AG09319 (cell line): ENCODE results near the gene HIF1A.

Experiments
- DNase-seq: peaks from one replicate; pipeline ENCODE4 v3.0.0-alpha.2; 2010; ENCODE audit warnings: low read depth; ENCODE audit errors: extremely low read depth
- TF ChIP-seq, protein P1 (sequence below): IDR thresholded peaks from 2 replicates; pipeline ENCODE4 v1.5.1; 2011; ENCODE audit warnings: low read depth, mild to moderate bottlenecking, inconsistent platforms, low read length, moderate library complexity

Gene HIF1A

DNA sequence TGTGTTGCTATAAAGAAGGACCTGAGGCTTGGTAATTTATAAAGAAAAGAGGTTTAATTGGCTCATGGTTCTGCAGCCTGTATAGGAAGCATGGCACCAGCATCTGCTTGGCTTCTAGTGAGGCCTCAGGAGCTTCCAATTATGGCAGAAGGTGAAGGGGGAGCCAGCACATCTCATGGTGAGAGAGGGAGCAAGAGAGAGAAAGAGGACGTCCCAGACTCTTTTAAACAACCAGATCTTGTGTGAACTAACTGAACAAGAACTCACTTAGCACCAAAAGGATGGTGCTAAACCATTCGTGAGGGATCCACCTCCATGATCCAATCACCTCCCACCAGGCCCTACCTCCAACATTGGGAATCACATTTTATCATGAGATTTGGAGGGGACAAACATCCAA is 60.8 kb downstream of the HIF1A start:
- TF ChIP-seq, protein P1, sequence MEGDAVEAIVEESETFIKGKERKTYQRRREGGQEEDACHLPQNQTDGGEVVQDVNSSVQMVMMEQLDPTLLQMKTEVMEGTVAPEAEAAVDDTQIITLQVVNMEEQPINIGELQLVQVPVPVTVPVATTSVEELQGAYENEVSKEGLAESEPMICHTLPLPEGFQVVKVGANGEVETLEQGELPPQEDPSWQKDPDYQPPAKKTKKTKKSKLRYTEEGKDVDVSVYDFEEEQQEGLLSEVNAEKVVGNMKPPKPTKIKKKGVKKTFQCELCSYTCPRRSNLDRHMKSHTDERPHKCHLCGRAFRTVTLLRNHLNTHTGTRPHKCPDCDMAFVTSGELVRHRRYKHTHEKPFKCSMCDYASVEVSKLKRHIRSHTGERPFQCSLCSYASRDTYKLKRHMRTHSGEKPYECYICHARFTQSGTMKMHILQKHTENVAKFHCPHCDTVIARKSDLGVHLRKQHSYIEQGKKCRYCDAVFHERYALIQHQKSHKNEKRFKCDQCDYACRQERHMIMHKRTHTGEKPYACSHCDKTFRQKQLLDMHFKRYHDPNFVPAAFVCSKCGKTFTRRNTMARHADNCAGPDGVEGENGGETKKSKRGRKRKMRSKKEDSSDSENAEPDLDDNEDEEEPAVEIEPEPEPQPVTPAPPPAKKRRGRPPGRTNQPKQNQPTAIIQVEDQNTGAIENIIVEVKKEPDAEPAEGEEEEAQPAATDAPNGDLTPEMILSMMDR: no peak
- no peak for DNase-seq

DNA sequence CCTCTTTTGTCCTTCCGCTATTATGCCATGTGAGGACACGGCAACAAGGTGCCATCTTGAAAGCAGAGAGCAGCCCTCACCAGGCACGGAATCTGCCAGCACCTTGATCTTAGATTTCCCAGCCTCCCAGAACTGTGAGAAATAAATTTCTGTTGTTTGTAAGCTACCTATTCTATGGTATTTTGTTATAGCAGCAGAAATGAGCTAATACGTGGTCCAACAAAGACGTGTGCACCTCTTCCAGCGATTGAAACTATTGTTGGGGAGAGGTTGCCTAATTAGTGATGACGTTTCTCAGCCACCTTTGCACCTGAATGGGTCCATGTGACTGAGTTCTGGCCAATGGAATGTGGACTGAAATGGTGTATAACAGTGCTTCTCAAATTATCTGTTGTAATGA is 64.6 kb downstream of the HIF1A start:
- DNase-seq: no peak
- TF ChIP-seq, protein P1: no peak

DNA sequence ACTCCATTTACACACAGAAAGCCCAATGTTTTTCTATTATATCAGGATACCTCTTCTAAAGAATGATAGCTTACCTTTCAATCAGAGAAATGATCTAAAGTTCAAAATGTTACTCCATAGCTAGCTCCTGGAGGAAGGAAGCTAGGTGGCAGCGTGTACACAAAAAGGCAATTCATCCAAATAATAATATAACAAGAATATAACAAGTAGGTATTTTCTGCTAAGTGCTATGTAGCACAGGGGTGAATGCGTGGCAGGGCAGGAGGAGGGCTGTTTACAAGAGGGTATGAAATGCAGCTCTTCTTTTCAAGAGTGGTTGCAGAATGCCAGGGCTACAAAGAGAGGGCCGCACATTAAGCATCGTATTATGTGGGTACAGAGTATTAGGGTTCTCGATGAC is 66.2 kb downstream of the HIF1A start:
- TF ChIP-seq, protein P1: no peak; the same call in 1 of the 2 replicates
- no peak for DNase-seq

DNA sequence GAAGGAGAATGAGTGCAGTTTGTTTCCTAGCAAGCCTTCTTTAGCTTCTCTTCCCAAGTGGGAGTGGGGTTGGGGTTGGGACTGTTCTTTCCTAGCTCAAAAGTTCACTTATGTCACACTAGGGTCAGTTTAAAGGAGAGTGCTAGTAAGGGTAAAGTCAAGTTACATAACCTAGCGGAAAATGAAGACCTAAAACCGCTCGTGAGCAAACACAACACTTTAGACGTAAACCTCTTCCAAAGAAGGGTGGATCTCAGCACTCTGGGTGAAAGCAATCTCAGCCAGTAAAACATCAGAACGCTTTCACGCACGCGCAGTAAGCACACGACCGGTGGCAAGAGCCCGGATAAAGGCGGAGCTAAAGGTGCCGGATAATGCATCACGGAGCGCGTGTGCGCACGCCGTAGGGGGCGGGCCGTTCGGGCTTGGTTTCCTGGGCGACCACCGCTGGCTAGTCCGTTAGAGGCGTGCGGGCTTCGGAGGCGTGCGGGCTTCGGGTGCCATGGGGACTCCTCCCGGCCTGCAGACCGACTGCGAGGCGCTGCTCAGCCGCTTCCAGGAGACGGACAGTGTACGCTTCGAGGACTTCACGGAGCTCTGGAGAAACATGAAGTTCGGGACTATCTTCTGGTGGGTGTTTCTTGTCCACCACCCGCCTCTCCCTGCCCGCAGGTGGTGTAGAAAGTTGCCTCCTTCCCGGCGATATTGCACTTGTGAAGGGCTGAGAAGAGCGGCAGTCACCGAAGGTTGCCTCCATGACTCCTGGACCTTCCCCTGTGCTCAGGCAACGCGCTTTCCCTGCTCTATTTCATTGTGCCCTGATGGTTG is 66.9 kb downstream of the HIF1A start, which contains the start of gene SNAPC1:
Gene SNAPC1 (plus strand): TSS at position 462 of the 828 bp plus-strand sequence. CDS start 41 bp downstream, at position 503.
- DNase-seq: peak; percentile 95
- TF ChIP-seq, protein P1: no peak

DNA sequence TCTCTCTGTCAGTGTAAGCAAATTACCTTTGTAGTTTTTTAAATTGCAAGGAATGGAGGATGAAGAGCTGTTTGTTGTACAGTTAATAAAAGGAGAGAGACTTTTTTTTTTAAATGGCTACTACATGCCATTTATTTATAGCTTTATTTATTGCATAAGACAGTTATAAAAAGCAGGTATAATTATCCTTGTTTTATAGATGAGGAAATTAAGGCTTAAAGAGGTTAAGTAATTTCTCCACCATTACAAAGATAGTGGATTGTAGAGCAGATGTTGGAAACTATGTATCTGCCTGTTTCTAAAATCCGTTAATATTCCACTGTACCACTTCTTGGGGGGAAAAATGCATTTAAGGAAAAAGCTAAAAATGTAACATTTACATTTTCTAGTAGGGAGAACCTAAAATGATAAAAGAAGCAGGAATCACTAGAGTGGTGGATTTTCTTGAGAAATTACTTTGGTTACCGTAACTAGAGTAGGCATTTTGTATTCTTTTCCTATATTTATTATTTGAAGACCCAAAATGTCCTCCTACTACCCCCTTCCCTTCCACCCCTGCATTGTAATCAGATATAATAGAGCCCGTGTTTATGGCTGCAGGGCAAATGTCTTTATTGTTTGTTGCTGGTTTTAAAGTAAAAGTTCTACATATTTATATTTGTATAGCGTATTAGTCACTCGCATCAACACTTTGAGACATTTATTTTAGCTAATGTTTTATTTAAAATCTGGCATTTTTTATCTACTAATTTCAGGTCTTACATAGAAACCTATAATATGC is 69.2 kb downstream of the HIF1A start:
- no peak for DNase-seq
- TF ChIP-seq, protein P1: no peak

DNA sequence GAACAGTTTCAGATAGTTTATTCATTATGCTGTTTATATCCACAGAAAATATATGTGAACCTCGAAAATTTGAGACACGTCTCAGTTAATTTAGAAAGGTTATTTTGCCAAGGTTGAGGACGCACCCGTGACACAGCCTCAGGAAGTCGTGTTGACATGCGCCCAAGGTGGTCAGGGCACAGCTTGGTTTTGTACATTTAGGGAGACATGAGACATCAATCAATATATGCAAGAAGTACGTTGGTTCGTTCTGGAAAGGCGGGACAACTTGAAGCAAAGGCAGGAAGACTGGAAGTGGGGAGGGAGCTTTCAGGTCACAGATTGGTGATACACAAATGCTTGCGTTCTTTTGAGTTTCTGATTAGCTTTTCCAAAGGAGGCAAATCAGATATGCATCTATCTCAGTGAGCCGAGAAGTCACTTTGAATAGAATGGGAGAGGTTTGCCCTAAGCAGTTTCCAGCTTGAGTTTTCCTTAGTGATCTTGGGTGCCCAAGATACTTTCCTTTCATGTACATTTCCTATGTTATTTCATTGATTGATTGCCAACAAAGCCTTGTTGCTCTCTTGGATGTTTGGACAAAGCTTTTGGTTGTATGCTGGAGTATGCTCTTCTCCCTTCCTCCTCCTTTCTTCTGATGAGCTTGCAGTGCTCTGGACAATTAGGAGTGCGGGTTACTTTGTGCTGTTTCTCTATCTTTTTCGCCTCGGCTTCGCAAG is 70.1 kb downstream of the HIF1A start:
- no peak for DNase-seq
- TF ChIP-seq, protein P1: no peak
